HFF-Myc (cell line): ENCODE data around the gene SH3D19.

ENCODE experiments used
- DNase-seq: peaks from one replicate; pipeline ENCODE4 v3.0.0-alpha.2; 2011; ENCODE audit warnings: low read depth; ENCODE audit errors: extremely low read depth
- H3K4me3 ChIP-seq: replicated peaks from 2 replicates; pipeline ENCODE4 v1.5.1; 2011; ENCODE audit warnings: low read depth, mild to moderate bottlenecking, control low read depth, low read length
- TF ChIP-seq, protein P1 (sequence below): IDR thresholded peaks from 2 replicates; pipeline ENCODE4 v1.5.1; 2012; ENCODE audit warnings: mild to moderate bottlenecking, low read depth, low read length, control low read depth; ENCODE audit errors: missing control alignments

SH3D19 gene

DNA sequence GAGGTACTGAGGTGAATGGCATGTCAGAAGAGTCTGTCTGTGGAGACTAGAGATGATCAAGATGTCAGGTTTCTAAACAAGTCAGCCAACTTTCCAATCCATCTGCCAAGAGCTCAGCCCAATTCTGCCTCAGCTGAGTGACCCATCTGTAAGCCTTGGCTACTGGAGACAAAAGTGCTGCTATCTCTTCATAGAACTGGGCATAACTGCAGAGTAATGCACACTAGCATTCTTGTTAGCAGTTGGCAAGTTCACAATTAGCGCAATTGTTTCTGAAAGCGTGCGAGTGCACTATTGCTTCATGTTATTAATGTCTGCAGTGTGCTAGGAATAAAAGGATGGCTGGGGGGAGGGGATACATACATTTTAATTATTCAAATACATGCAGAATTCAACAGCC is 32.9 kb upstream of the SH3D19 start:
- no peak overlapping the region for H3K4me3 ChIP-seq
- DNase-seq: no peak
- TF ChIP-seq, protein P1, sequence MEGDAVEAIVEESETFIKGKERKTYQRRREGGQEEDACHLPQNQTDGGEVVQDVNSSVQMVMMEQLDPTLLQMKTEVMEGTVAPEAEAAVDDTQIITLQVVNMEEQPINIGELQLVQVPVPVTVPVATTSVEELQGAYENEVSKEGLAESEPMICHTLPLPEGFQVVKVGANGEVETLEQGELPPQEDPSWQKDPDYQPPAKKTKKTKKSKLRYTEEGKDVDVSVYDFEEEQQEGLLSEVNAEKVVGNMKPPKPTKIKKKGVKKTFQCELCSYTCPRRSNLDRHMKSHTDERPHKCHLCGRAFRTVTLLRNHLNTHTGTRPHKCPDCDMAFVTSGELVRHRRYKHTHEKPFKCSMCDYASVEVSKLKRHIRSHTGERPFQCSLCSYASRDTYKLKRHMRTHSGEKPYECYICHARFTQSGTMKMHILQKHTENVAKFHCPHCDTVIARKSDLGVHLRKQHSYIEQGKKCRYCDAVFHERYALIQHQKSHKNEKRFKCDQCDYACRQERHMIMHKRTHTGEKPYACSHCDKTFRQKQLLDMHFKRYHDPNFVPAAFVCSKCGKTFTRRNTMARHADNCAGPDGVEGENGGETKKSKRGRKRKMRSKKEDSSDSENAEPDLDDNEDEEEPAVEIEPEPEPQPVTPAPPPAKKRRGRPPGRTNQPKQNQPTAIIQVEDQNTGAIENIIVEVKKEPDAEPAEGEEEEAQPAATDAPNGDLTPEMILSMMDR: no peak

DNA sequence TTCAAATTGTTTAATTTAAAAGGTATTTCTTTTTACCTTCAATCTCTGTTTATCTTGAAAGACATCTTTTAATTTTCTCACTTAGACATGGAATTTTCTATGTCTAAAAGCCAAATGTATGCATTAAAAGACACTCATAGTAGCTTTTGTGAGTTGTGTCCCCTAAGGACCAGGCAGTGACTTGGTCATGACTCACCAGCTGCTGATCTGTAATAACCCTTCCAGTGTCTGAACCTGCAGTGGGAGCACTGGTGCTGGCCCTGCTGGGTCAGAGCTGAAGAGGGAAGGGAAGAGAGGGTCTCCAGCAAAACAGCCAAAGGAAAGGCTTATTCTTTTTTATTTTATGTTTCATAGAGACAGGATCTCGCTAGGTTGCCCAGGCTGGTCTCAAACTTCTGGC is 31.1 kb upstream of the SH3D19 start:
- TF ChIP-seq, protein P1: no peak
- H3K4me3 ChIP-seq: no peak overlapping the region
- no peak for DNase-seq

DNA sequence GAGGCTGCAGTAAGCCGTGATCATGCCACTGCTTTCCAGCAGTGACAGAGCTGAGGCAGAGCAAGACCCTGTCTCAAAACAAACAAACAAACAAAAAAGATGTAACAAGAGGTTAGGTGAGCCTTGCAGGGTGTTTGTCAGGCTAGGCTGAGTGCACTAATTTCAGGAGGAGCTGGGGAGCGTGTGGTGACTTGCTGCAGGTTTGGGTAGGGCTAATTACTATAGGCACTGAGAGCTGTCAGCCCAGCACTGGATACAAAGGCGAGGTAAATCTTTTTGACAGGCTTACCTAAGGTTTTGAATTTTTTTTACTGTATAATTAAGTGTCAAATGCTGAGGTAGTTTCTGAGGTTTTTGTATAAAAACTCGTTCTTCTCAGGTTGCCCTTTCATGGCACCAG is 29.8 kb upstream of the SH3D19 start:
- TF ChIP-seq, protein P1: no peak
- no peak for DNase-seq
- no peak overlapping the region for H3K4me3 ChIP-seq

GRCh38 chr4:151347490-151348235 is 22.3 kb upstream of the SH3D19 start:
- no peak for DNase-seq
- TF ChIP-seq, protein P1: no peak
- H3K4me3 ChIP-seq: no peak overlapping the region

DNA sequence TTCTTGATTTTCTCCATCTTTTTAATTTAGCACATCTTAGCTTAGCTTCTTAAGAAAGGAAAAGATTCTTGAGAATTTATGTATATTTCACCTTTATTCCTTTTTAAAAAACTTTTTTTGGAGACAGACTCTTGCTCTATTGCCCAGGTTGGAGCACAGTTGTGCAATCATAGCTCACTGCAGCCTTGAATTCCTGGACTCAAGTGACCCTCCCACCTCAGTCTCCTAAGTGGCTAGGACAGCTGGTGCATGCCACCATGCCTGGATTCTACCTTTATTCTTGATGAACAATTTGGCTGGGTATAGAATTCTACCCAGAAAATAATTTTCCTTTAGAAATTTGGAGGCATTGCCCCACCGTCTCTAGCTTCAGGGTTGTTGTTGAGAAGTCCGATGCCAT is 19.5 kb upstream of the SH3D19 start:
- TF ChIP-seq, protein P1: no peak
- no peak overlapping the region for H3K4me3 ChIP-seq
- DNase-seq: no peak

GRCh38 chr4:151340751-151341385 is 15.5 kb upstream of the SH3D19 start:
- TF ChIP-seq, protein P1: no peak
- no peak overlapping the region for H3K4me3 ChIP-seq
- no peak for DNase-seq
